ENCODE data around the gene CYTH4. TPM values are rescaled to one million over a fixed set of nuclear protein-coding genes. Genes with fewer than 3 reads are reported as not detected.

Gene CYTH4
- total and polyA plus RNA-seq, 2 of the 8 experiments (the other 6 are each of a cell fraction or from before 2014, with no cell fraction given) = 0.09 TPM; not detected in 1

DNA sequence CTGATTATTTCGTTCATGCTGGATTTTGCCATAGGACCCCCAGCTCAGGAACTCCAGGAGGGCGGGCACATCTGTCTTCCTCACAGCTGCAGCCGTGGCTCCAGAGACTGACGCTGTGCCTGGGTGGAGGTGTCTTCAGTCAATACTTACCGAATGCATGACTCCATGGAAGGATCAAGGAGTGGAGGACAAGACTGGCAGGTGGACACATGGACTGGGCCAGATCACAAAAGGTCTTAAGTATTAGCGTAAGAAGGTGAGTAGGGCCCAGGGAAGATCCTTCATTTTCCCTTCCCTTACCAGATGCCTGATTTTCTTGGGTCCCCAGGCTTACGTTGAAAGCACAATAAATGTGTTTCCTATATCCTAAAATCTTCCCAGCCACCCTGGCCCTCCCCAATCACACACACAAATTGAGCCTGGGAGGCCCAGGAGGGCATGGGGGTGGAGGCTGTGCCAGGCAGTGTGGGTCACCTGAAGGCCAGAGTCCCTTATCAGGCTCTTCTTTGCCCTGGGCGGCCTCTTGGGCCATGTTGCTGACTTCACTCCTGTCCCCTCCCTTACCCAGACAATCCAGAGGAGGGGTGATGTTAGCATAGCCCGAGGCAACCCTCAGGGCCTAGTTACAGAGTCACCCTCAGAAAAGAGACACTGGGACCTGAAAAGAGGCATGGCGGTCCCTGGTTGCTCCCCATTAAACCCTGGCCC, 56.4 kb downstream of the CYTH4 start (continued):
- TF ChIP-seq JUN (IDR thresholded peaks at IDR 0.05; ENCODE audit: low read depth, low read length) (no peak), HDAC2 (IDR thresholded peaks at IDR 0.05; ENCODE audit: borderline replicate concordance in 1 of 2, low read depth in 2 of 2, low read length in 2 of 2) (no peak)

Measured in H1 (cell line).